GM12892 (cell line): ENCODE data around the gene PPAT.
"Not testable (repeated sequence)": the region's sequence is repeated elsewhere in the genome, so short reads cannot be mapped to it uniquely, and the experiment has no call there.

Source experiments
- DNase-seq: peaks from one replicate; pipeline ENCODE4 v3.0.0; 2011; ENCODE audit not compliant: insufficient read length
- FAIRE-seq: peaks from 2 replicates; lab custom pipeline; 2011; peaks lifted over from hg19 to GRCh38; lab: Jason Lieb, UNC
- POLR2A ChIP-seq: IDR thresholded peaks from 2 replicates; pipeline ENCODE4 v1.6.1; 2011; ENCODE audit warnings: low read depth, low read length, control low read depth
- POLR2AphosphoS5 ChIP-seq: IDR thresholded peaks from 2 replicates; pipeline ENCODE4 v1.6.1; 2011; ENCODE audit warnings: low read depth, low read length, control low read depth
- TAF1 ChIP-seq: IDR thresholded peaks from 2 replicates; pipeline ENCODE4 v1.6.1; 2011; ENCODE audit warnings: low read depth, mild to moderate bottlenecking, control low read depth, low read length, borderline replicate concordance

The PPAT gene

GRCh38 chr4:56371426-56372220, 63.8 kb downstream of the PPAT start:
- DNase-seq: no peak
- TF ChIP-seq POLR2AphosphoS5 (no peak), POLR2A (no peak), TAF1 (no peak)
- no peak for FAIRE-seq

GRCh38 chr4:56370377-56370776, 65.0 kb downstream of the PPAT start:
- FAIRE-seq: no peak
- DNase-seq: no peak
- TF ChIP-seq POLR2A (no peak), POLR2AphosphoS5 (no peak), TAF1 (no peak)

- not testable (repeated sequence) for FAIRE-seq, DNase-seq
Observed at GRCh38 chr4:56362981-56363380, 72.4 kb downstream of the PPAT start.

GRCh38 chr4:56360071-56360470, 75.3 kb downstream of the PPAT start:
- TF ChIP-seq POLR2AphosphoS5 (no peak), POLR2A (no peak), TAF1 (no peak)
- FAIRE-seq: no peak
- no peak for DNase-seq

- TF ChIP-seq POLR2A: no peak
- TF ChIP-seq POLR2AphosphoS5: no peak
- no peak for TF ChIP-seq TAF1
- FAIRE-seq (no peak), DNase-seq (no peak)
Observed at GRCh38 chr4:56356650-56357049, 78.8 kb downstream of the PPAT start.

GRCh38 chr4:56348576-56348975, 86.8 kb downstream of the PPAT start:
- no peak for TF ChIP-seq POLR2AphosphoS5
- TF ChIP-seq TAF1: no peak
- no peak for TF ChIP-seq POLR2A
- FAIRE-seq (no peak), DNase-seq (no peak)

GRCh38 chr4:56345458-56345857, 90.0 kb downstream of the PPAT start:
- DNase-seq (no peak), FAIRE-seq (no peak)
- no peak for TF ChIP-seq POLR2A
- no peak for TF ChIP-seq TAF1
- TF ChIP-seq POLR2AphosphoS5: no peak
